ENCODE data around the gene COPZ2.

COPZ2 gene

DNA sequence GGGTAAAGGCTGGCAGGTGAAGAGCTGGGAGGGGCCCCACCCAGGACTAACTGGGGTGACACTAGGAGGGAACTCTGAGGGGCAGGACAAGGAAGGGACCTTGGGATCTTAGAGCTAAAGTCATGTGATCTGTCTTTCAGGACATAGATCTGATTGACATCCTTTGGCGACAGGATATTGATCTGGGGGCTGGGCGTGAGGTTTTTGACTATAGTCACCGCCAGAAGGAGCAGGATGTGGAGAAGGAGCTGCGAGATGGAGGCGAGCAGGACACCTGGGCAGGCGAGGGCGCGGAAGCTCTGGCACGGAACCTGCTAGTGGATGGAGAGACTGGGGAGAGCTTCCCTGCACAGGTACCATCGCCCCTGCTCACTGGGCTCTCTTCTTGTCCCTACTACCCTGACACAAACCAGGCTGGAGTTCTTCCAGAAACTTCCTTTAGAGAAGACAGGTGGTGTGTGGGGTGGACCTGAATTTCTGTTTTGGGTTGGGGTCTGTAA is 18.7 kb upstream of the COPZ2 start:
- Histone ChIP-seq H3K27ac (ENCODE audit: low read depth, low read length) (peak overlapping the region; percentile 96), H3K27me3 (ENCODE audit: control insufficient read depth, insufficient read depth, low read length) (no peaks in the 10 kb centered on the region), H3K4me3 (ENCODE audit: low read depth, low read length) (peak overlapping the region; percentile 61), H3K36me3 (ENCODE audit: control insufficient read depth, insufficient read depth, low read length) (peaks cover 70% of the 10 kb centered on the region), H3K9me3 (ENCODE audit: control insufficient read depth, insufficient read depth, low read length) (no peaks in the 10 kb centered on the region), H3K4me1 (ENCODE audit: control insufficient read depth, insufficient read depth, low read length) (peaks cover 38% of the 10 kb centered on the region), H3K9ac (ENCODE audit: low read depth, low read length) (peak overlapping the region; percentile 72)

DNA sequence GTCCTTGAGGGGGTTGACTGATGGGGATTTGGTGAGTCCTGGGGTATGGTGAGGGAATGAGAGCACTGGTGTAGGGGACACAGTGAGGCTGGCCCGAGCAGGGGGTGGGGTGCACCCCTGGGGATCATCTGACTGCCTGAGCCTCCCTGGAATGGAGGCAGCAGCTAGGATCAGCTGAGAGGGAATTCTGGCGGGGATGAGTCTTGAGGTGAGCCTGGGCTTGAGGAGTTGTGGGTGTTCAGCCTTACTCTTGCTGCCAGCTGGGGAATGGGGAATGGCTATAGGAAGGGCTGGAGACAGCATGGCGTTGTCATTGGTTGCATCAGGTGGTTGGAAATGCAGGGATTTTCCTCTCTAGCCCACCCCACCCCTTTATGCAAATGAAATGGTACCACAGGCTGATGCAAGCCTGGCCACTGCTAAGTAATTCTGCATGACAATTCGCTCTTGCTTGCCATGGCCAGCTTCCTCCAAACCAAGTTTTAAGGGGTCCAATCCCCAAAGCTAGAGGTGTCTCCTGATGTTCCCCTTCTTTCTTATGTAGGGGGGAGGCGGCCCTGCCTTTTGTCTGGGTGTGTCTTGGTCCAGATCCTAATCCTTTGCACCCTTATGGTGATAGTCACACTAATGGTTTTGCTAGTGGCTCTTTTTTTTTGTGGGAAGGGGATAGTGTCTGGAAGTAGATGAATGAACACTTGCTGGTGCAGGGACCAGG is 18.1 kb upstream of the COPZ2 start:
- Histone ChIP-seq H3K27me3 (ENCODE audit: control insufficient read depth, insufficient read depth, low read length) (no peaks in the 10 kb centered on the region), H3K9ac (ENCODE audit: low read depth, low read length) (peak overlapping the region; percentile 72), H3K36me3 (ENCODE audit: control insufficient read depth, insufficient read depth, low read length) (peaks cover 73% of the 10 kb centered on the region), H3K4me1 (ENCODE audit: control insufficient read depth, insufficient read depth, low read length) (peaks cover 44% of the 10 kb centered on the region), H3K4me3 (ENCODE audit: low read depth, low read length) (peak overlapping the region; percentile 61), H3K9me3 (ENCODE audit: control insufficient read depth, insufficient read depth, low read length) (no peaks in the 10 kb centered on the region), H3K27ac (ENCODE audit: low read depth, low read length) (peak overlapping the region; percentile 96)

DNA sequence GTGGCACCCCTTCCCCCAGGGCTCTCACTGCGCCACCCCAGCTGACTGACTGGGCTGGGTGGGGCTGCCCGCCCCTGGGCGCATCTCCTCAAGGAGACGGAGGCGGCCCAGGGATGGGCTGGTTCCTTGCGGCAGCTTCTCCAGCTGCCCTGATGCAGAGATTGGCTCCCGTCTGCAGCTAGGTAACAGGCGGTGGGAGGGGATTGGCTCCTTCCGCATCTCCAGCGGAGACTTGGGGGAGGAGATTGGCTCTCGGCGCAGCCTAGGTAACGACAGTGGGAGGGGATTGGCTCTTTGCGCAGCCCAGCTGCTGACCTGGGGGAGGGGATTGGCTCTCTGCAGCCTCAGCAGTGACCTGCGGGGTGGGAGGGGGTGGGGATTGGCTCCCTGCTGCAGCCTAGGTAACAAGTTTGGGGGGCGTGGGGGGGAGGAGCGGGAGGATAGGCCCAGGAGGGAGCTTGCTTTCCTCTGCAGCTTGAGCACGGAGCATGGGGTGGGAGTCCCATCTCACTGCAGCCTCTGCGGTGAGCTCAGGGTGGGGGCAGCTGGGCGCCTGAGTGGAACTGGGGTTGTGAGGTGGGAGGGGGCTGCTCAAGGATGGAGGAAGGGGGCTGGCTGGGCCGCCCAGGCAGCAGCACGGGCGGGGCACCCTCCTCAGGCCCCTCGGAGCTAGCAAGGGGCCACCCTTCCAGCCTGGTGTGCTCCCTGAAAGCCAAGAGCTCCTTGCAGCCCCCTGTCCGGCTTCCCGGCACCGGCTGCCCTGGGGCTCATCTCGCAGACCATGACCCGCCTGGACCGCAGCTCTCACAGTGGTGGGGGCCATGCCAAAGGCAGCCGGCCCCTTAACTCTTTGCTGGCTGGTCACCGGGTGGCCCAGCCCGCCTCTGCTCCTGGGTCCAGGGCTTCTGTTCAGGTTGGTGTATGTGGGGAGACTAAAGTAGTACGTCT is 16.9 kb upstream of the COPZ2 start:
- Histone ChIP-seq H3K4me1 (ENCODE audit: control insufficient read depth, insufficient read depth, low read length) (peaks cover 52% of the 10 kb centered on the region), H3K4me3 (ENCODE audit: low read depth, low read length) (peak overlapping the region; percentile 61), H3K9me3 (ENCODE audit: control insufficient read depth, insufficient read depth, low read length) (no peaks in the 10 kb centered on the region), H3K27me3 (ENCODE audit: control insufficient read depth, insufficient read depth, low read length) (no peaks in the 10 kb centered on the region), H3K36me3 (ENCODE audit: control insufficient read depth, insufficient read depth, low read length) (peaks cover 67% of the 10 kb centered on the region), H3K9ac (ENCODE audit: low read depth, low read length) (peak overlapping the region; percentile 72), H3K27ac (ENCODE audit: low read depth, low read length) (peak overlapping the region; percentile 96)

DNA sequence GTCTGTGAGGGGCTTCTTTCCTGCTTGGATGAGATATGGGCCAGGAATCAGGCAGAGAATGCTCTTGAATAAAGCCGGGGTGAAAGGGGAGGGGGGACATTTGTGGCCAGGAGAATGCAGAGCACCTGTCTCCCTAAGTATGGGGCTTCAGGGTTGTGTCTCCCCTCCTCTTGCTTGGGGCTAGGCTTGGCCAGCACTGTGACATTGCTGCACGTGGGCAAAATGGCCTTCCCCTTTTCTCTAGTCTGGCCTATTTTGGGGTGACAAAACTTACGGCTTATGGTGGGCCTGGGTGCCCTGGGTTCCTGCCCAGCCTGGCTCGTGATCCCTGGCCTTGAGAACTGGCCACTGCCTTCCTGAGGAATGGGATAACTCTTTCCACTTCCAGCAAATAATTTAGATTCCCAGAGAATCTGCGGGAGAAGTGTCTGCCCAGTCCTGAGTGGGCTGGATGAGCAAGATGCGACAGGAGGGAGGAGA is 16.2 kb upstream of the COPZ2 start:
- Histone ChIP-seq H3K4me1 (ENCODE audit: control insufficient read depth, insufficient read depth, low read length) (peaks cover 52% of the 10 kb centered on the region), H3K9ac (ENCODE audit: low read depth, low read length) (no peak overlapping the region), H3K36me3 (ENCODE audit: control insufficient read depth, insufficient read depth, low read length) (peaks cover 59% of the 10 kb centered on the region), H3K27ac (ENCODE audit: low read depth, low read length) (peak overlapping the region; percentile 78), H3K27me3 (ENCODE audit: control insufficient read depth, insufficient read depth, low read length) (no peaks in the 10 kb centered on the region), H3K9me3 (ENCODE audit: control insufficient read depth, insufficient read depth, low read length) (no peaks in the 10 kb centered on the region), H3K4me3 (ENCODE audit: low read depth, low read length) (peak overlapping the region; percentile 52)

DNA sequence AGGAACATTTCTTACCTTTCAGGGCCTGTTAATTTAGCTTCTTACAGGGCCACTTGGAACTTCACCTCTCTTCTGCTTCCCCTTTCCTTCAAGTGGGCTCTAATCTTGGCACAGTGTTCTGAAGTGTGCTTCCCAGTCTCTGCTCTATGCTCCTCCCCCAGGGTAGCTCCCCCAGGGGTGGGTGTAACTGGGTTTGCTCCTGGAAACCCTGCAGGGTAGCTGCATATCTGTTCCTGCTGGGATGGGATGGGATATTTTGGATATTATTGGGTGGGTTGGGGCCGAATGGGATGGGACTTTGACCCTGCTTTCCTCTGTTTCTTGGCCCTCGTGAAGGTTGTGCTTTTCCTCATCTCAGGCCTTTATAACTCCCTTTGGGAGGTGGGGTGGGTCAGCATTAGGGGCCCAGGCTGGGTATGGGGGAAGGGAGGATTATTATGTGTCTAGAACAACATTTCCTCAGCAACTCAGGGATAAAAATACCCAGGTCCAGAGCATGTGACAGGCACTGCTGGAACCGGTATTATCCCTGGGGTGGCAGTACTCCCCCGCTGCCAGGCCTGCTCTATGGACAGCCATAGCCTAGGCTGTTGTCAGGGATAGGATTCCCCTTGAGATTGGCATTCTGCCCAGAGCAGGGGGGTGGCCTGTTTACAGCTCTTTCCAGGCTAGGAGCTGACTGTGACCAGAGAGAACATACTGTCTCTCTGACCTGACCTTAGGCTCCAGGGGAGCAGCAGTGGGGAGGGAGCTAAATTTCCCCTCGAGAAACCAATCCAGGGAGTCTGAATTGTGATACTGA is 15.6 kb upstream of the COPZ2 start:
- Histone ChIP-seq H3K27ac (ENCODE audit: low read depth, low read length) (peak overlapping the region; percentile 78), H3K9ac (ENCODE audit: low read depth, low read length) (no peak overlapping the region), H3K36me3 (ENCODE audit: control insufficient read depth, insufficient read depth, low read length) (peaks cover 53% of the 10 kb centered on the region), H3K9me3 (ENCODE audit: control insufficient read depth, insufficient read depth, low read length) (no peaks in the 10 kb centered on the region), H3K4me1 (ENCODE audit: control insufficient read depth, insufficient read depth, low read length) (peaks cover 52% of the 10 kb centered on the region), H3K27me3 (ENCODE audit: control insufficient read depth, insufficient read depth, low read length) (no peaks in the 10 kb centered on the region), H3K4me3 (ENCODE audit: low read depth, low read length) (peak overlapping the region; percentile 45; the same call in 1 of the 2 replicates)

DNA sequence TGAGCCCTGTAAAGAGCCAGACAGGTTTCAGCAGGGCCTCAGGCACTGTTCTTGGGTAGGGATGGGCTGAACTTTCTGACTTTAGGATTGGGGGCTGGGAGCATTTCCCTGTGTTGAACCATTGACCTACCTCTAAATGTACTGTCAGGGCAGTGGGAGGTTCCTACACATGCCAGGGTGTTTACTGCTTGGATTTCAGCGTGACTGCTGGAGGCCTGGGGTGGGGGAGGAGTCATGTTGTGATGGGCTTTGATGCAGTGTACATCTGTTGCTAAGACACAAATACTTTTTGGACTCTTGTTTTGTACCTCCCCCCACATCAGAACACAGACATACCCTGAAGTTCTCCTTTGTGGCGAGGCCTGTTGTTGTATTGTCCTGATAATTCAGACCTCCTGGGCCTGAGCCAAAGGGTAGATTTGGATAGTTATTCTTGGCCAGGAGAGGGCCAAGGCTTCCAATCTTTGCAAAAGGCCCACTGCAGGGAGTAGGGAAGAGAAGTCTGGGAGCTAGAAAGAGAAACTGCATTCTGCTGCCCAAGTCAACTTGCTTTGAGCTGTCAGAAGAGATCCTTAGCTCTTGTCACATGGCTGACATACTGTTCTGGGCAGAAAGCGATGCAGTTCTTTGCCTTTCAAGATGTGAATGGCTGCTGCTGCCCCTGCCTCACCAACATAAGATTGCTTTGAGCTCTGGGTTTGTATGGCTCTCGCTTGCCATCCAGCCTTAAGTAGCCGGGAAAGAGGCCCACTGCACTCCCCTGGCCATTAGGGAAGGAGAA is 14.3 kb upstream of the COPZ2 start:
- peak overlapping the region; percentile 45 for H3K4me3 ChIP-seq (ENCODE audit: low read depth, low read length)
- no peaks in the 10 kb centered on the region for H3K9me3 ChIP-seq (ENCODE audit: control insufficient read depth, insufficient read depth, low read length)
- no peak overlapping the region for H3K9ac ChIP-seq (ENCODE audit: low read depth, low read length)
- H3K4me1 ChIP-seq (ENCODE audit: control insufficient read depth, insufficient read depth, low read length), result peaks cover 52% of the 10 kb centered on the region
- H3K27me3 ChIP-seq (ENCODE audit: control insufficient read depth, insufficient read depth, low read length), result no peaks in the 10 kb centered on the region
- peak overlapping the region; percentile 80 for H3K27ac ChIP-seq (ENCODE audit: low read depth, low read length)
- H3K36me3 ChIP-seq (ENCODE audit: control insufficient read depth, insufficient read depth, low read length), result peaks cover 40% of the 10 kb centered on the region

DNA sequence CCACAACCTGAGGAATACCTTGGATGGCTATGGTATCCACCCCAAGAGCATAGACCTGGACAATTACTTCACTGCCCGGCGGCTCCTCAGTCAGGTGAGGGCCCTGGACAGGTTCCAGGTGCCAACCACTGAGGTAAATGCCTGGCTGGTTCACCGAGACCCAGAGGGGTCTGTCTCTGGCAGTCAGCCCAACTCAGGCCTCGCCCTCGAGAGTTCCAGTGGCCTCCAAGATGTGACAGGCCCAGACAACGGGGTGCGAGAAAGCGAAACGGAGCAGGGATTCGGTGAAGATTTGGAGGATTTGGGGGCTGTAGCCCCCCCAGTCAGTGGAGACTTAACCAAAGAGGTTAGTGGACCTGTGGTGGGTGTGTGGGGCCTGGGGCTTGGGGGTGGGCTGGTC is 13.7 kb upstream of the COPZ2 start:
- H3K9me3 ChIP-seq (ENCODE audit: control insufficient read depth, insufficient read depth, low read length), result no peaks in the 10 kb centered on the region
- H3K9ac ChIP-seq (ENCODE audit: low read depth, low read length), result no peak overlapping the region
- H3K27me3 ChIP-seq (ENCODE audit: control insufficient read depth, insufficient read depth, low read length), result no peaks in the 10 kb centered on the region
- H3K4me3 ChIP-seq (ENCODE audit: low read depth, low read length), result no peak overlapping the region
- peak overlapping the region; percentile 80 for H3K27ac ChIP-seq (ENCODE audit: low read depth, low read length)
- peaks cover 50% of the 10 kb centered on the region for H3K4me1 ChIP-seq (ENCODE audit: control insufficient read depth, insufficient read depth, low read length)
- peaks cover 34% of the 10 kb centered on the region for H3K36me3 ChIP-seq (ENCODE audit: control insufficient read depth, insufficient read depth, low read length)

DNA sequence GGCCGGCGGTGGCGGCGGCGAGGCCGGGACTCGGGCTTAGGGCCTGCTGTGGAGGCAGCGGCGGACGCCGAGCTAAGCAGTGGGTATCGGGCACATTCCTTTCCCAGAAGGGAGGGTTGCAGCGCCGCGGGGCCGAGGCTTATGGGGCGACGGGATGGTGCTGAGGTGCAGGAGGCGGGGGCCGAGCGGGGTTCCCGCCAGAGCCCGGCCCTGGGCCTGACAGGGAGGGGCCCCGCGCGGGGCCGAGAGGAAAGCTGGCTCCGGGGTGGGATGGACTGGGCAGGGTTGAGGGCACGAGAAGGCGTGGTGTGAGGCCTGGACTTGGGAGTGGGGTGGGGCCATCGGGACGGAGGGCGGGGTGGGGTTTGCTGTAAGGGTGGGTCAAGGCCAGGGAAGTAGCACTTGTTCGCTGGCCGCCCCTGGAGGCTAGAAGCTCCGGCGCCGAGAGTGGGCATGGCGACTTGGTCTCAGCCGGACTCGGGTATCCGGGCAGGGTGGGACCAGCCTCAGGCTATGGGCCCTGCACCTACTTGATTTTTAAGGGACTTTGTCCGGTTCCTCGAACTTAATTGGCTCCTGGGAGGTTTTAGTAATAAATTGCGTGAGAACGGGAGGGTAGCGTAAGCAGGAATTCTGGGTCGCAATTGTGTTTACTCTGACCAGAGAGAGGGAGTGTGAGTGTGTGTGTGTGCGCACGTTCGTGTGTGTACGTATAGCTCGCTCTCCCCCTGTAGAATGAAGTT is 11.0 kb upstream of the COPZ2 start:
- peak overlapping the region; percentile 75 for H3K4me3 ChIP-seq (ENCODE audit: low read depth, low read length)
- H3K4me1 ChIP-seq (ENCODE audit: control insufficient read depth, insufficient read depth, low read length), result peaks cover 47% of the 10 kb centered on the region
- H3K27ac ChIP-seq (ENCODE audit: low read depth, low read length), result peak overlapping the region; percentile 98
- H3K27me3 ChIP-seq (ENCODE audit: control insufficient read depth, insufficient read depth, low read length), result no peaks in the 10 kb centered on the region
- H3K9me3 ChIP-seq (ENCODE audit: control insufficient read depth, insufficient read depth, low read length), result no peaks in the 10 kb centered on the region
- H3K36me3 ChIP-seq (ENCODE audit: control insufficient read depth, insufficient read depth, low read length), result peaks cover 32% of the 10 kb centered on the region
- H3K9ac ChIP-seq (ENCODE audit: low read depth, low read length), result peak overlapping the region; percentile 92

DNA sequence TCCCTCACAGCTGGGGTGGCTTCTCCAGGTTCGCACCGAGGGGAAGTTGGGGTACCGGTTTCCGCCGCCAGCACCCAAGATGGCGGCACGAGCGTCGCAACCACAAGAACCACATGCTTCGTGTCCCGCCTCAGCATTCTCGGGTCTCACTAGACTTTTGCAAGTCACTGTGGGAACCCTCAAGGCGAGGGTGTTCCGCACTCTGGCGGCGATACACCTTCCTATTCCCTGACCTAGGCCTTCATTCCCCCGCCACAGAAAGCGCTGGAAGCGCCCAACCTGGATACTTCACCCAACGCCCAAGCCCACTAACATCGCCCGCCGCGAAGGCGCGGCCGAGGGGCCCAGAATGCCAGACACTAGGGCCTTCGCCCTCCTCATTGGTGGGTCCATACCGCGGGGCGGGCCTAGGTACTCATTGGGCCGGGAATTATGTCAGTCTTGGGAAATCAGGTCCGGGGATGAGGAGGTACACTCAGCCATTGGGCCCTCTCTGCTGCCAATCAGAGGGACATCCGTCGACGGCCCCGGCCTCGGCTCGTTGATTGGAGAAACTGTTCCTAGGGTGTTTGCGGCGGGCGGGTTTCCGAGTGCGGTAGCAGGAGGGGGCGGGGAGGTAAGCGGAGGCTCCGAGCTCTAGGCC is 10.3 kb upstream of the COPZ2 start, which contains the start of gene NFE2L1:
NFE2L1 (plus strand) TSS at position 619 of the 643 bp plus-strand sequence. CDS start 2,760 bp downstream, outside the sequence.
- Histone ChIP-seq H3K4me1 (ENCODE audit: control insufficient read depth, insufficient read depth, low read length) (peaks cover 40% of the 10 kb centered on the region), H3K36me3 (ENCODE audit: control insufficient read depth, insufficient read depth, low read length) (peaks cover 25% of the 10 kb centered on the region), H3K4me3 (ENCODE audit: low read depth, low read length) (peak within 1 kb of the TSS; percentile 75), H3K9ac (ENCODE audit: low read depth, low read length) (peak within 1 kb of the TSS; percentile 92), H3K9me3 (ENCODE audit: control insufficient read depth, insufficient read depth, low read length) (no peaks in the 10 kb centered on the region), H3K27me3 (ENCODE audit: control insufficient read depth, insufficient read depth, low read length) (no peaks in the 10 kb centered on the region), H3K27ac (ENCODE audit: low read depth, low read length) (peak within 1 kb of the TSS; percentile 98)
